ENCODE results near the gene GIT1. TPM values are rescaled to one million over a fixed set of nuclear protein-coding genes. Genes with fewer than 3 reads are reported as not detected.

Gene GIT1
- total RNA-seq, 2 experiments from 2014 or later, result 44.3 to 60.2 TPM

- H3K4me2 ChIP-seq (ENCODE audit: low read length), result no peak overlapping the region
- no peaks in the 10 kb centered on the region for H3K4me1 ChIP-seq (ENCODE audit: insufficient read depth, low read length, poor library complexity, severe bottlenecking)
- no peaks in the 10 kb centered on the region for H3K9me2 ChIP-seq (ENCODE audit: insufficient read depth, low read length)
- no peak for DNase-seq (ENCODE audit: low spot score)
- no peaks in the 10 kb centered on the region for H4K20me1 ChIP-seq (ENCODE audit: insufficient read depth, low read length)
- H3K27ac ChIP-seq (ENCODE audit: low read depth, low read length, poor library complexity, severe bottlenecking), result no peak overlapping the region
- H3K36me3 ChIP-seq (ENCODE audit: insufficient read depth, low read length), result peaks cover 5% of the 10 kb centered on the region; the same call in 1 of the 2 replicates
- no peak overlapping the region for H3K4me3 ChIP-seq (ENCODE audit: low read depth, low read length, poor library complexity, severe bottlenecking)
- TF ChIP-seq EZH2phosphoT487 (IDR thresholded peaks at IDR 0.05; ENCODE audit: borderline replicate concordance, low read depth, low read length), result no peak
- TF ChIP-seq, protein P1, sequence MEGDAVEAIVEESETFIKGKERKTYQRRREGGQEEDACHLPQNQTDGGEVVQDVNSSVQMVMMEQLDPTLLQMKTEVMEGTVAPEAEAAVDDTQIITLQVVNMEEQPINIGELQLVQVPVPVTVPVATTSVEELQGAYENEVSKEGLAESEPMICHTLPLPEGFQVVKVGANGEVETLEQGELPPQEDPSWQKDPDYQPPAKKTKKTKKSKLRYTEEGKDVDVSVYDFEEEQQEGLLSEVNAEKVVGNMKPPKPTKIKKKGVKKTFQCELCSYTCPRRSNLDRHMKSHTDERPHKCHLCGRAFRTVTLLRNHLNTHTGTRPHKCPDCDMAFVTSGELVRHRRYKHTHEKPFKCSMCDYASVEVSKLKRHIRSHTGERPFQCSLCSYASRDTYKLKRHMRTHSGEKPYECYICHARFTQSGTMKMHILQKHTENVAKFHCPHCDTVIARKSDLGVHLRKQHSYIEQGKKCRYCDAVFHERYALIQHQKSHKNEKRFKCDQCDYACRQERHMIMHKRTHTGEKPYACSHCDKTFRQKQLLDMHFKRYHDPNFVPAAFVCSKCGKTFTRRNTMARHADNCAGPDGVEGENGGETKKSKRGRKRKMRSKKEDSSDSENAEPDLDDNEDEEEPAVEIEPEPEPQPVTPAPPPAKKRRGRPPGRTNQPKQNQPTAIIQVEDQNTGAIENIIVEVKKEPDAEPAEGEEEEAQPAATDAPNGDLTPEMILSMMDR (conservative IDR thresholded peaks at IDR 0.05; ENCODE audit: low read length), result no peak
- CTCF ChIA-PET (ENCODE audit: unreplicated experiment), result no interaction called here
- H3K9me3 ChIP-seq (ENCODE audit: low read length), result no peaks in the 10 kb centered on the region
- POLR2A ChIA-PET, result no interaction called here
- H3K79me2 ChIP-seq (ENCODE audit: insufficient read depth, low read depth, low read length), result no peaks in the 10 kb centered on the region
- no peak overlapping the region for H2AFZ ChIP-seq (ENCODE audit: low read length)
- intact Hi-C loops (cut with micrococcal nuclease; ENCODE audit: unreplicated experiment), result no loop called here
- BruUV-seq (replicated peaks), result no TSS peak
These were observed 40.1 kb downstream of the GIT1 start for GRCh38 chr17:29549177-29549923.

DNA sequence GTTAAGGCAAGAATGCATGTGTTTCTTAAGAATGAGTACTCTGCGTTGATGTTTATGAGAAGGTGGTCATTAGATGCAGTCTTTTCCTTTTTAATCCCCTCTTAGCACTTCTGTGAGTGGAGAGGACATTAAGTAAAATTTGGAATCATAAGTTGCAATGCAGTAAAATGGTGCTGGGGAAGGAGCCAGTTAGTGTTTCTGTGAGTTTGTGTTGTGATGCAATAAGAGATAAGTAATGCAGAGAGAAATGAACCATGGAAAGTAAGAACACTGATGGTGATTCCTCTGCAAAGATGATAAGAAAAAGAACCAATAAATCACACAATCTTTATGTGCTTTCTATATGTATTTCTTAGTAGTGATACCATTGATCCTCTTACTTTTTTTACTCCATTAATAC is 42.6 kb downstream of the GIT1 start:
- no peak for DNase-seq (ENCODE audit: low spot score)
- Histone ChIP-seq H3K27ac (ENCODE audit: low read depth, low read length, poor library complexity, severe bottlenecking) (no peak overlapping the region), H2AFZ (ENCODE audit: low read length) (no peak overlapping the region), H3K79me2 (ENCODE audit: insufficient read depth, low read depth, low read length) (no peaks in the 10 kb centered on the region), H3K4me3 (ENCODE audit: low read depth, low read length, poor library complexity, severe bottlenecking) (no peak overlapping the region), H3K9me3 (ENCODE audit: low read length) (no peaks in the 10 kb centered on the region), H3K36me3 (ENCODE audit: insufficient read depth, low read length) (peaks cover 26% of the 10 kb centered on the region), H3K4me1 (ENCODE audit: insufficient read depth, low read length, poor library complexity, severe bottlenecking) (no peaks in the 10 kb centered on the region), H4K20me1 (ENCODE audit: insufficient read depth, low read length) (no peaks in the 10 kb centered on the region), H3K4me2 (ENCODE audit: low read length) (no peak overlapping the region), H3K9me2 (ENCODE audit: insufficient read depth, low read length) (no peaks in the 10 kb centered on the region)
- CTCF ChIA-PET (ENCODE audit: unreplicated experiment), result no interaction called here
- TF ChIP-seq, protein P1 (conservative IDR thresholded peaks at IDR 0.05; ENCODE audit: low read length), result no peak
- TF ChIP-seq EZH2phosphoT487 (IDR thresholded peaks at IDR 0.05; ENCODE audit: borderline replicate concordance, low read depth, low read length), result no peak
- POLR2A ChIA-PET, result no interaction called here
- intact Hi-C loops (cut with micrococcal nuclease; ENCODE audit: unreplicated experiment), result no loop called here
- BruUV-seq (replicated peaks), result no TSS peak

GRCh38 chr17:29546085-29546484 is 43.4 kb downstream of the GIT1 start:
- H3K4me3 ChIP-seq (ENCODE audit: low read depth, low read length, poor library complexity, severe bottlenecking), result no peak overlapping the region
- H3K9me3 ChIP-seq (ENCODE audit: low read length), result no peaks in the 10 kb centered on the region
- H3K79me2 ChIP-seq (ENCODE audit: insufficient read depth, low read depth, low read length), result no peaks in the 10 kb centered on the region
- ChIA-PET CTCF (ENCODE audit: unreplicated experiment) (no interaction called here), POLR2A (no interaction called here)
- H3K4me2 ChIP-seq (ENCODE audit: low read length), result no peak overlapping the region
- H4K20me1 ChIP-seq (ENCODE audit: insufficient read depth, low read length), result no peaks in the 10 kb centered on the region
- DNase-seq (ENCODE audit: low spot score), result no peak
- peaks cover 26% of the 10 kb centered on the region for H3K36me3 ChIP-seq (ENCODE audit: insufficient read depth, low read length)
- intact Hi-C loops (cut with micrococcal nuclease; ENCODE audit: unreplicated experiment), result no loop called here
- BruUV-seq (replicated peaks), result no TSS peak
- no peaks in the 10 kb centered on the region for H3K4me1 ChIP-seq (ENCODE audit: insufficient read depth, low read length, poor library complexity, severe bottlenecking)
- no peak overlapping the region for H3K27ac ChIP-seq (ENCODE audit: low read depth, low read length, poor library complexity, severe bottlenecking)
- TF ChIP-seq, protein P1 (conservative IDR thresholded peaks at IDR 0.05; ENCODE audit: low read length), result no peak
- TF ChIP-seq EZH2phosphoT487 (IDR thresholded peaks at IDR 0.05; ENCODE audit: borderline replicate concordance, low read depth, low read length), result no peak
- H3K9me2 ChIP-seq (ENCODE audit: insufficient read depth, low read length), result no peaks in the 10 kb centered on the region
- no peak overlapping the region for H2AFZ ChIP-seq (ENCODE audit: low read length)
